Activated CD8-positive, alpha-beta memory T cell treated with anti-CD3 and anti-CD28 coated beads, Interleukin-2, amount 50 U/mL, for 48 hours (primary cell): ENCODE data around the gene ARHGEF26.

Experiments used
- DNase-seq: peaks from one replicate; pipeline ENCODE4 v3.0.0-alpha.2; 2020

Gene ARHGEF26

DNA sequence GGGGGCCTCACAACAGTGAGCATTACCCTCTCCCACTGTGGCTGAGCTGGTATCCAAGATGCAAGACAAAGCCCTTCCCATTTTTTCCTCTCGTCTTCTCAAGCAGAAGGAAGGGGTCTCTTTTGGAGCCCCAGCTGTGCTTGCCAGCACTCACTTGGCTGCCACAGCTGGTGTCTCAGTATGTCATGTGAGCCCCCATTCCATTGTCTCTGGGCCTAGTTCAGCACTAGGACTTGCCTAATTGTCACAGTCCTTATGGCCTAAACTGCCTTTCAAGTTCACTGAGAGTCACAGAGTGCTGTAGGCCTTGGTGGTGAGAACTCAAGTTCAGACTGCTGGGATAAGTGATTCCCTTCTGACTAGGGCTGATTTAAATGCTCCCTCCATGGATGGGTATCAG, 89.8 kb downstream of the ARHGEF26 start:
- DNase-seq: no peak

DNA sequence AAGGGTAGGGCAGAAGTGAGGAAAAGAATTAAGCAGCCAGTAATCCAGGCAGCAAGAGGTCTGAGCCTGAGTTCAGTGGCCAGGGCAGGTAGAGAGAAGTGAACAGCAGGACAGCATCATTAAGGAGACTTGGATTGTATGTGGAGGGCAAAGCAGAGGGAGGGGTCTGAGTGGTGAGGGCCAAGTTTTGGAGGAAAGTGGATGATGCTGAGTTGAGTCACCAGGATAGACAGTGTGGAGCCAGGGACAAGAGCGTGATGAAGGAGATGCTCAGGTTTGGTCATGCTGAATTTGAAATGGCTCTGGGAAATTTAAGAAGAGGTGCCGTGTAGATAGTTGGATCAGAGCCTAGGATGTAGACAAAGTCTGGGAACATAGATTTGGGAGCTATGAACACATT, 93.1 kb downstream of the ARHGEF26 start:
- no peak for DNase-seq

DNA sequence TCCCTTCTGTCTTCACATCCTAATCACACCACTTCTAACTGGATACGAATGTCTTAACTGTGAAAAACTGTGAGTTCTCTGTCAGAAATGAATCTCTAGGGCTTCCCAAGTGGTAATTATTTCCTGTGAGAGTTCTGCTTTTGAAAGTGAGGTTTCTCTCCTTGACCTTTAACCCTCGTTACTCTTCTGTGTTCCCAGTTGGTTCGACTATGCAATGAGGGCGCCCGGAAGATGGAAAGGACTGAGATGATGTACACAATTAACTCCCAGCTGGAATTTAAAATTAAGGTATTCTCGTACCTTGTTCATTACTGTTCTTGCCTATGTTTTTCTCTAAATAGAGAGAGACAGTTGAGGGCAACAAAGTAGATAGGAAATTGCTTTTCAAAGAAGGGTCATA, 96.5 kb downstream of the ARHGEF26 start:
- DNase-seq: no peak

DNA sequence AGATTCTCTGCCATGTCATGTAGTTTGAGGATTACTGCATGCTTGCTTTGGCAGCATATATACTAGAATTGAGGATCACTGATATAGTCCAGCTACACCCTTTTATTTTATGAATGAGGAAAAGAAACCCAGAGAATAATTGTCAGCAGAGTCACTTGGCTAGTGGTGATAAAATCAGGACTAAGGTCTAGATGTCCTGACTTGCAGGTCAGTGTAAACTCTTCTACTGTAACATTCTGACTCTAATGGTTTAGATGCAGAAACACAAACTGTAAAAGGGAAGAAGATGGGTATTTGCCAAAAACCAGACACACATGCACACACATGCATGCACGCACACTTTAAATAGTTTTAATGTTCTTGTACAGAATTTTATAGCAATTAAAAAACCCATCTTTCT, 97.5 kb downstream of the ARHGEF26 start:
- no peak for DNase-seq

DNA sequence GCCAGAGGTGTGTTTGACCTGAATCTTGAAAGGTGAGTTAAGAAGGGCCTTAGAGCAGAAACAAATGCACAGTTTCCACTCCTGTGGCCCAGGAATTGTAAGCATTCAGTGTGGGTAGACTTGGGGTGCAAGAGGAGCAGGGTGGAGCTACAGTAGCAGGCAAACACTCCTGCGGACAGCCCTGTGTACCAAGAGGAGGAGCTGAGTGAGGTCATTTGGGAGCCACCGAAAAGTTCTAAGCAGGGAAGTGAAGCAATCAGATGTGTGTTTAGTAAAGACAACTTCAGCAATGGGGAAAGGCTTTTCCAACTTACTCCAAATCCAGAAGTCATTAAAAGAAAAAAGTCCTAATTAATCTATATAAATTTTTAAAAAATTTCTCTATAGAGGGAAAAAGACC, 99.3 kb downstream of the ARHGEF26 start:
- no peak for DNase-seq

DNA sequence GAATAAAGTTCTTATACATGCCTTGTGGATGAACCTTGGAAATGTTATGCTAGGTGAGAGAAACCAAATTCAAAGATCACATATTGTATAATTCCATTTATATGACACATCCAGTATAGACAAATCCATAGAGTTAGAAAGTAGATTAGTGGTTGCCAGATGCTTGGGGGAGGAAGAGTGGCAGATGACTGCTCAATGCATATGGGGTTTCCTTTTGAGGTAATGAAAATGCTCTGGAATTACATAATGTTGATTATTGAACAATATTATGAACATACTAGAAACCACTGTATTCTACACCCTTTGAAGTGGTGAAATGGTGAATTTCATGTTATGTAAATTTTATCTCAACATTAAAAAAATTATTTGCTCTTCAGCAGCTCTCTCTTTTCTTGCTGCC, 102.3 kb downstream of the ARHGEF26 start:
- no peak for DNase-seq

DNA sequence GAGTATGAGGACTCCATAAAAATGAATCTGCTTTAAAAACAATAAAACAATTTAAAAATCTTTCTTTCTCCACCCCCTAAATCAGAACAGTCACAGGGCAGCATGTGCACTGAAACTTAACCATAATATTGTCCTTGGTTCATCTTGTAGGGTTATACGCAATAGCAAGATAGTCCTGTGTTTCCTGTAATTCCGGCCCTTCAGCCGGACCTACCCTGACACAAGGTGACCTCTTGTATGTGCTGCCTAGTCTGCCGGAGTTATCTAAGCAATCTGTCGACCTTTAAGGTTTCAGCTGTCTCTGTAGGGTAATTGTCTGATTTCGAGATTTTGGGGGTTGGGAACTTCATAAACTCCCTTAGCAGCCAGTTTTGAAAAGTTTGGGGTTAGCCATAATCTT, 103.2 kb downstream of the ARHGEF26 start:
- DNase-seq: no peak

DNA sequence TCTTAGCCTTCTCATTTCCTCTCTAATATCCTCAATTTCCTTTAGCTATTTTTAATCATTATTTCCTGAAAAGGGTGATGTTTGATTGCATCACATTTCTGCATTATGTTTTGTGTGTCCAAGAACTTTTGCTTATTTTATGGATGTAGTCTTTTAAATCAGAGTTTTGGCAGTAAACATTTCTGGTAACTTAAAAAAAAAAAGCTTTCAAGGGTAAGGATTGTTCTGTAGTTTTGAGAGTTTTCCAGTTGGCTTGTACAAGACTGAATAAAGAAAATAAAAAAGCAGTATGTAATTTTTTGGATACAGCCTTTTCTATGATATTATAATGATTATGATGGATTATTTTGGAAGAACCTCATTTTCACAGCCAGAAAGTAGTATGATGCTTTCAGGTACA, 103.7 kb downstream of the ARHGEF26 start:
- DNase-seq: no peak

DNA sequence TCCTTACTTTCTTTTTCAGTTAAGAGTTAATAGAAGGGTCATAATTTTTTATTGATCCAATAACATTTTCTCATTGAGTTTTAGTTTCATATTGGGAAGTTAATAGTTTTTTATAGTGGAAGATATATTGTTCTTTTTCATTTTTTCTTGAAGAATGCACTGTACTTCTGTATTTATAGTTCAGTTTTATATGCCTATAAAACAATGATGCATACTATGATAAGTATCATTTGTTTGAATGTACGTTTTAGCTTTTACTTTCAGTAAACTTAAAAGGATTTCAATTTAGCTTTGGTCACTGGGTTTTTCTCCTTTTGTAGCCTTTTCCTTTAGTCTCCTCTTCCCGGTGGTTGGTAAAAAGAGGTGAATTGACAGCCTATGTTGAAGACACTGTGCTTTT, 104.3 kb downstream of the ARHGEF26 start:
- DNase-seq: no peak

DNA sequence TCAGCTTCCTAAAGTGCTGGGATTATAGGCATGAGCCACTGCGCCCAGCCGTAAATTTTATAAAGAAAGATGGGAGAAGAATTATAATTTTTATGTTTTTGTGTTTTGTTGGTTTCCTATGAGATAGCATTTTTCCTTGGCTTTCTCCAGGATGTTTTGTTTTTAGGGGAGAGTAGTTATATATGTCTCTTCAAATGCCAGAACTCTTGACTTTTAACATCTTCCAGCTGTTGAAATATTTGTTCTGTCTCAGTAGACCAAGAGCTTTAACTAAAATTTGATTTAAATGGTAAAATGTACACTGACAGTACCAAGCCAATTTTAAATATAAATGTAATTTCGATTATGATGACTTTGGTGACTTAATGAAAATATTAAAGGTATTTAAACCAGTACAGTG, 106.3 kb downstream of the ARHGEF26 start:
- DNase-seq: no peak

DNA sequence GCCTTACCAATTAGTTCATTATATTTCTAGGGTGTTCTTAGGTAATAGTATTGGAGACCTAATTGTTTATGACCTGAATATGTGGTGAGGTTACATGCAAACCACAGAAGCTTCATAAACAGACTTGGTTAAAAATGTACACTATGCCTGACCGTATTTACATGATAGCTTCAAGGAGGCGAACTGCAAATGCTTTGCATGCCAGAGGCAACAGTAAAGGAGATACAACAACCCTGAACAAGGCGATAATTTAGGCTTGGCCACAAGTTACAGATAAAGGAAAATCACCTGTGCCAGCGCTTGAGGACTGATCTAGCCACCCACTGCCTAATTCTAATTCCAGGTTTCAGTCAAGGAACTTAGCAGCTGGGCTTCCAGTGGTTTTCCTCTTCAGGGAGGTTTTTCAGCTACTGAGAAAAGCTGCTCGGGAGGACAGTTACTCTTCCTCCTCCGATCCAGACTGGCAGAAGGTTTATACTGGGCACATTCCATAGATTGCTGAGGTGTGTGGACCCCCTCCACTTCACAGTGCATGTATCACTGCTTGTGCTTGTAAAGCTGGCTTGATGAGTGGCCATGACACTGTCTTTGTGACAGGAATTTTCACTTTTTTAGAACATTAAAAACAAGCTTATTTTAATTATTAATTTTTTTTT, 107.5 kb downstream of the ARHGEF26 start:
- DNase-seq: no peak

DNA sequence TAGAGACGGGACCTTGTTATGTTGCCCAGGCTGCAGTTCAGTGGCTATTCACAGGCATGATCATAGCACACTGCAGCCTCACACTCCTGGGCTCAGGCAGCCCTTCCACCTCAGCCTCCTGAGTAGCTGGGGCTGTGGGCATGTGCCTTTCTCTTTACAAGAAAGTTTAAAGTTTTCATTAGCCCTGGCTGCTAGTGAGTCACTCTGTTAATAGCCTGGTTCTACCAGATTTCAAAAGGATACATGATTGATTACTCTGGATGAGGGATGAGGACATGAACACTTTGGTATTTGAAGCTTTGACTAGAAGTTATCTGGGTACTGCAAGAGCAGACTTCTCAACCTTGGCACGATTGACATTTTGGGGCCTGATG, 108.0 kb downstream of the ARHGEF26 start:
- no peak for DNase-seq

DNA sequence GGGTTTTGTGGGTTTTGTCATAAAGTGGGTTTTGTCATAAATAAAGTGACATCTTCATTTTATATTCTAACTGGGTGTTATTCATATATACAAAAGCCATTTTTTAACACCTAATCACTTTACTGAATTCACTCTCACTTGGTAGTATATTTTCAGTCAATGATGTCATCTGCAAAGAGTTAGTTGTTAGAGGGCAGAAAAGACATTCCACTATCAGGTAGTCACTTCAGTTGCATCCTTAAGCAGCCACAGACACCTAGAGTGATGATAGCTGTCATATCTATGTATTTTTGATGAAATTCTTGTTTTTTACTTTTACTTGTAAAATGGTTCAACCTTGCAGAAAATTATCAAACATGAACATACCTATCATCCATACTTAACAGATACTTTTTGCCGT, 114.1 kb downstream of the ARHGEF26 start:
- DNase-seq: no peak

DNA sequence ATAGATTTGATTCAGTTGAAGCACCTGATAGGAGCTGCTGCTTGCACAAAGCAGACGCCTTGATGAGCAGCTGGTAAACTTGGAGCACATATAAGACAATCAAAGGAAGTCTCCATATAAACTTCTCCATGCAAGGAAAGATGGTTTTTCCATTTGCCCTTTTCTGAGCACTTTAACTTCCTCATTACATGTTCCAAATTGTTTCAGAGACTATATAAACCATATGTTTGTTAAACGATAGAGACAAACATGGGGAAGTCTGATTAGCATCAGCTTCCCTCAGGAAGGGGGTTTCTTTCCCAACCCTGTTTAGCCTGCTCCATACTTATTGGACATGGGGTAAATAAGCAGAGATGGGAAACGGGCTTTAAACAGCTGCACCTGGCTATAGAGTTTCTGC, 115.1 kb downstream of the ARHGEF26 start:
- no peak for DNase-seq

DNA sequence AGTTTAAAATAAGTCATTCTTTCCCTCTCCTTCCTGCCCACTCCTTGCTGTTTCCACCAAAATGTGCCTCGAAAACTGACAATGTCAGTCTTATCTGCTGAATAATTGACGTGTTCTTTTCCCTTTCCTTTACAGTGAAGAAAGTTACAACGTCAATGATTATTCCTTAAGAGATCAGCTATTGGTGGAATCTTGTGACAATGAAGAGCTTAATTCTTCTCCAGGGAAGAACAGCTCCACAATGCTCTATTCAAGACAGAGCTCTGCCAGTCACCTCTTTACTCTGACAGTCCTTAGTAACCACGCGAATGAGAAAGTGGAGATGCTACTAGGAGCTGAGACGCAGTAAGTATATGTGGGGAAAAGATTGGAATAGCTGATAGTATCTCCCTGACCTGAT, 119.0 kb downstream of the ARHGEF26 start:
- DNase-seq: no peak

DNA sequence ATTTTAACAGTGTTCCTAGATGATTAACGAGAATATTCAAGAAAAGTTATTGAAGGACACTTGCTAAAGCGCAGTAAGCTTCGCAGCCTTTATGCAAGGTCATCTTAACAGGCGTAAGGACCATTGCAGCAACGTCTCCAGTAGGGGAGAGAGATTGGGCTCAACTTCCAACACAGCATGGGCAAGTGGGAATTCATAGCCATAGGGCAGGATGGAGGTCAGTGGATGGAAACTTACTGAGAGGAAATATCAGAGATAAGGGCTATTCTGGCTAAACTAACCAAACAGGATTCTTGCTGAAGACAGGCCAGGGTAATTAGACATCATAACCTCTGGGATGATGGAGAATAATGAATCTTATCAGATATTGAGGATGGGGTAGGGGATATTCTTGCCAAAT, 120.3 kb downstream of the ARHGEF26 start:
- no peak for DNase-seq

DNA sequence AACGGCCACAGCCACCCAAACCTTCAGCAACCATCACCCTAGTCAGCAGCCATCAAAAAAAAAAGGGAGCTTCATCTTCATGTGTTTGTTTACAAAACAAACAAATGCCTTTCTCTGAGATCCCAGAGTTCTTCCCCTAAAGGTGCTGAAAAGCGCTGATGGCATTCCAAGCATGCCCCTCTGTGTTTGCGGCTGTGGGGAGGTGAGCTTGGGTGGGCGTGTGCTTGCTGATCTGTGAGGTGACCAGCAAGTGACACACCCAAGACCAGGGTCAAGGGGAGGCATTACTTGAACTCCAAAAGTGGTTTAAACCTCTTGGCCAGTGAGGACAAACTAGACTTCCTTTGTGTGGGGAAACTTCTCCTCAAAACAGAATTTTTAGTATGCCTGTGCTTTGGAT, 121.6 kb downstream of the ARHGEF26 start:
- no peak for DNase-seq

DNA sequence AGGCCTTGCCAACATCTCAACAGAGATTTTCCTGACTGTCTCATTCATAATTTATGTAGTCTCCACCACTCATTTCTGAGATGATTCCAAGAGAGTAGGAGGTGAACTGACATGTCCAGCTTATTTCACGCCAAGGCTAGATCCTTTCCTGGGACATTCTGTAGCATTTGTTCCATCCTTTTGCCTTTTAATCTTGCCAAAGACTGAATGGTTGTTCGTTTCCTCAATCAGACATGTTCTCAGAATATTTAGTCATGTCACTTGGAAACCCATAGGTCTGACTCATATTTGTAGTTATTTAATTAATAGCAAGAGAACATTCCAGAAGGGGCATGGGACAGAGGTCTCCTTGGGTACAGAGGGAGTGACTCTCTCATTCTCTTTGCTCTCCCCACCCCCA, 122.2 kb downstream of the ARHGEF26 start:
- no peak for DNase-seq

DNA sequence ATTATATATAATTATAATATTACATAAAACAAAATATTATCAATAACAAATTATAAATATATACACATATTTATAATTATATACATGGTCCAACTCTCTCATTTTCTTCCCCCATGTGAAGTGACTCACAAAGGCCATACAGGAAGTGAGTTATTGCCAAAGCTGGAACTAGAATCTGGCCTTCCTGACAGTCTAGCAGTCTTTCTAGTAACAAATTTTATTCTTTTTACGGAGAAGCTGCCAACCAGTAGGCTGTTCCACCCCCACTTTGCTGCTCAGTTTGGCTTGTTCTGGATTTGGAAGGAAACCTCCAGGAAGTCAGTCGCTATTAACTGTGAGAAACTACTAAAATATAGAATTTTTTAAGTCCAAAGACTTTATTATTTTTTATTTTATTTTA, 123.5 kb downstream of the ARHGEF26 start:
- no peak for DNase-seq

DNA sequence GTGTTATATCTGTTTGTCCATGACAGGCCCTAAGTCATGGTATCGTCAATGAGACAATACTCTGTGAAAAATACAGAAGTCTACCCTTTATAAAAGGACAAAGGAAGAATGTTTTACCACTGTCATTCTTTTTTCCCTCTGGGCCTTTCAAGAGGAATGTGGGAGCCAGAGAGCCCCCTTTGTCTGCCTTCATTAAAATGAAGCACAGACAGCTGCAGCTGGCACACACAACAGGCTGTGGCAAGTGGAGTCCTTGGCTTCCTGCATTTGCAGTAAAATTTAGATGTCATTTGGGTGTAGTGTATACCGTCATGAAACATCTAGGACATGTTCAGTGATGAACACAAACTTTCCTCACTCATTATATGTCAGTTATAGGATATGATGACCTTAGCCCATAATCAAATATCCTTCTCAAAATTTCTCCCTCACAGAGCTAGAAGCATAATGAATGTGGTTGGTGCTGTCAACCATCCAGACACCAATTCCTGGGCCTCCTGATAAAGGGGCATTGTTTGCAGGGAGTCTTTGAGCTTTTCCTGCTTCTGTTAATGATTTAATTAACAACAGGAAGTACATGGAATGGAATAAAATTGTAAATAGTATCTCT, 126.7 kb downstream of the ARHGEF26 start:
- DNase-seq: no peak

DNA sequence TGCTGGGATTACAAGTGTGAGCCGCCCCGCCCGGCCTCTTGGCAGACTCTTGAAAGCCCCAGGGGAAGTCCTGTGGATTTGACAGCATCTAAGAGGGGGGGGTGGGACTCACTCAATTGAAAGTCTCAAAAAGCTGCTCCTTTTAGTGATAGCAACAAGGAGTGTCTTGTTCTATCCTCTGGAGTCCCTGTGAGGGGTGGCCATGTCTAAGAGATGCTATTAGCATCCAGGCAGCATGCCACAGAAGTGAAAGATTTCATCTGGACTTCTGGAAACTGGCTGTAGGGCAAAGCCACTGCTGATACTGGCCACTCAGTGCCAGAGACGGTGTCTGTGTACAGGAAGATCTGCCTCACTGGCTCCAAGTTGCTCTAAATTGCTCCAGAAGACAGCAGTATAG, 129.1 kb downstream of the ARHGEF26 start:
- no peak for DNase-seq

DNA sequence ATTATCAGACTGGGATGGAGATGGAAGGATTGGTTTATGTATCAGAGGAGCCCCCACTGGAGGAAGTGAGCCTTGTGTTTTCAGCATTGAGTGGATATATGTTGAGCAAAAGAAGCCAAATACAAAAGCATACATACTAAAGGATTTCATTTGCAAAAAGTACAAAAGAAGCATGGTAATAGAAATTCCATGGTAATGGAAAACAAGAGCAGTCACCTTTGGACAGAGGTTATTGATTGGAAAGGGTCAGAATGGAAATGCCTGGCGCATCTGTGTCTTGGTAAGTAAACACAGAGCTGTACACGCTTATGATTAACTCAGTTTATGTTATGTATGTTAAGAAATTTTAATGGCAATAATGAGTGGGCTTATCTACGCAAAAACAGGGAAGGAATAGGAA, 130.4 kb downstream of the ARHGEF26 start:
- DNase-seq: no peak

DNA sequence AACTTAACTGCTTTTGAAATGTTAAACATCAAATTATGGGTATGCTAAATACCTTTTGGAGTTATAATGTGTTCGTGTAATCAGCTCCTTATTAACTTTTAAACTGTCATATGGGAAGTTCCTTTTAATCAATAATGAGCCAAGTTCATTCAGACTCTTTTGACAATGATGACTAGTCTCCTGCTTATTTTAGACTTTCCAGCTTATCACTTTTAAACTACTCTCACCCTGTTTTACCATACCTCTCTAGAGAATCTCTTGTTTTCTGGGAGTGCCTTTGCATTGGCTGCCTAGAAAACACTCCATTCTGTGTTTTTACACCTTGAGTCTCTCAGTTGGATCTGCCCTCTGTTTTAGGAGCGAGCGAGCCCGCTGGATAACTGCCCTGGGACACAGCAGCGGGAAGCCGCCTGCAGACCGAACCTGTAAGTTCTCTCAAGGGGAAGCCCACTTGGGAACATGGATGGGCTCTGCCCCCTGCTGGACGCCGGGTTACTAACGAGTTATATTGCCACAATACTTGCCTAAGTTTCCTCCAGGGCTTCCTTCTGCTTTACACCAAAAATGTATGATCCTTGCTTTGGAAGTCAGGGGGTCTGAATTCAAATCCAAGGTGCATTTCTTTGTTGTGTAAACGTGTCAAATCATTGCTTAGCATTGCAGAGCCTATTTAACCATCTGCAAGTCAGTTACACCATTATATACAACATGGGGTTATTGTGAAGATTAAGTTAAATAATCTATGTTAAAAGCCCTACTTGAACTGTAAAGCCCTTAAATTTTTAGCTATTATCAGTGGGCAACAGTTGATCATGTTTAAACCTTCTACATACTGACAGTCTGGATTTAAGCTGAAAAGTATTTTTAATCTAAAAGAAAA, 131.8 kb downstream of the ARHGEF26 start:
- peak; percentile 86 for DNase-seq

DNA sequence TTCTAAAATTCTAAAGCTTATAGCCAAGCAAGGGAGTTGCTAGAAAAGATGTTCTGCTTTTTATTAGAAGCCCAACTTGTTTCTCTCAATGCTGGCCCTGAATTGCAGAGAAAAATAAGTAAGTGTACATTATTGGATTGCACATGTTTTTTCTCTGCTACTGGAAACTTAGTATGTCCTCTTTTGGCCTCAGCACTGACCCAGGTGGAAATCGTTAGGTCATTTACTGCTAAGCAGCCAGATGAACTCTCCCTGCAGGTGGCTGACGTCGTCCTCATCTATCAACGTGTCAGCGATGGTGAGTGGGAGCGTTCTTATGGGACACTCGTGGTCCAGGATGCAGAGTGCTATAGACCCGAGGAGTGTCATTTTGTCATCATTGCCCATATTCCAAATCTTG, 133.3 kb downstream of the ARHGEF26 start:
- no peak for DNase-seq
